SU-DHL-6 (cell line): Measurements from ENCODE around the gene SLC27A1.

Source experiments
- EZH2phosphoT487 ChIP-seq: fragments of 200-600 bp; sonication (generic), shearing (Covaris generic); conservative IDR thresholded peaks from 2 replicates; pipeline ENCODE4 v1.6.1; 2018; ENCODE audit warnings: mild to moderate bottlenecking, antibody characterized with exemption, low read length, moderate library complexity, mixed read lengths
- TF ChIP-seq, protein P1 (sequence below): fragments of 200-600 bp; sonication (generic); IDR thresholded peaks from one replicate; pipeline ENCODE4 v1.5.1; 2017; ENCODE audit warnings: antibody characterized with exemption, mild to moderate bottlenecking, low read length, moderate library complexity; ENCODE audit not compliant: insufficient read depth, poor library complexity, severe bottlenecking

DNA sequence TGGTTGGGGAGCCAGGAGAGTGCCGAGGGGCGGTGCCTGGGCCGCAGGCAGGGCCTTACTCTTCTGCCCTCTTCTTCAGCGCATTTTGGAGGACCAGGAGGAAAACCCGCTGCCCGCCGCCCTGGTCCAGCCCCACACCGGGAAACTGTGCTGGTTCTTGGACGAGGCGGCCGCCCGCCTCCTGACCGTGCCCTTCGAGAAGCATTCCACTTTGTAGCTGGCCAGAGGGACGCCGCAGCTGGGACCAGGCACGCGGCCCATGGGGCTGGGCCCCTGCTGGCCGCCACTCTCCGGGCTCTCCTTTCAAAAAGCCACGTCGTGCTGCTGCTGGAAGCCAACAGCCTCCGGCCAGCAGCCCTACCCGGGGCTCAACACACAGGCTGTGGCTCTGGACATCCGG, 50.5 kb downstream of the SLC27A1 start:
- TF ChIP-seq, protein P1, sequence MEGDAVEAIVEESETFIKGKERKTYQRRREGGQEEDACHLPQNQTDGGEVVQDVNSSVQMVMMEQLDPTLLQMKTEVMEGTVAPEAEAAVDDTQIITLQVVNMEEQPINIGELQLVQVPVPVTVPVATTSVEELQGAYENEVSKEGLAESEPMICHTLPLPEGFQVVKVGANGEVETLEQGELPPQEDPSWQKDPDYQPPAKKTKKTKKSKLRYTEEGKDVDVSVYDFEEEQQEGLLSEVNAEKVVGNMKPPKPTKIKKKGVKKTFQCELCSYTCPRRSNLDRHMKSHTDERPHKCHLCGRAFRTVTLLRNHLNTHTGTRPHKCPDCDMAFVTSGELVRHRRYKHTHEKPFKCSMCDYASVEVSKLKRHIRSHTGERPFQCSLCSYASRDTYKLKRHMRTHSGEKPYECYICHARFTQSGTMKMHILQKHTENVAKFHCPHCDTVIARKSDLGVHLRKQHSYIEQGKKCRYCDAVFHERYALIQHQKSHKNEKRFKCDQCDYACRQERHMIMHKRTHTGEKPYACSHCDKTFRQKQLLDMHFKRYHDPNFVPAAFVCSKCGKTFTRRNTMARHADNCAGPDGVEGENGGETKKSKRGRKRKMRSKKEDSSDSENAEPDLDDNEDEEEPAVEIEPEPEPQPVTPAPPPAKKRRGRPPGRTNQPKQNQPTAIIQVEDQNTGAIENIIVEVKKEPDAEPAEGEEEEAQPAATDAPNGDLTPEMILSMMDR: no peak
- TF ChIP-seq EZH2phosphoT487: no peak
